ENCODE data around the gene TMEM8B.

- TF ChIP-seq, protein P1, sequence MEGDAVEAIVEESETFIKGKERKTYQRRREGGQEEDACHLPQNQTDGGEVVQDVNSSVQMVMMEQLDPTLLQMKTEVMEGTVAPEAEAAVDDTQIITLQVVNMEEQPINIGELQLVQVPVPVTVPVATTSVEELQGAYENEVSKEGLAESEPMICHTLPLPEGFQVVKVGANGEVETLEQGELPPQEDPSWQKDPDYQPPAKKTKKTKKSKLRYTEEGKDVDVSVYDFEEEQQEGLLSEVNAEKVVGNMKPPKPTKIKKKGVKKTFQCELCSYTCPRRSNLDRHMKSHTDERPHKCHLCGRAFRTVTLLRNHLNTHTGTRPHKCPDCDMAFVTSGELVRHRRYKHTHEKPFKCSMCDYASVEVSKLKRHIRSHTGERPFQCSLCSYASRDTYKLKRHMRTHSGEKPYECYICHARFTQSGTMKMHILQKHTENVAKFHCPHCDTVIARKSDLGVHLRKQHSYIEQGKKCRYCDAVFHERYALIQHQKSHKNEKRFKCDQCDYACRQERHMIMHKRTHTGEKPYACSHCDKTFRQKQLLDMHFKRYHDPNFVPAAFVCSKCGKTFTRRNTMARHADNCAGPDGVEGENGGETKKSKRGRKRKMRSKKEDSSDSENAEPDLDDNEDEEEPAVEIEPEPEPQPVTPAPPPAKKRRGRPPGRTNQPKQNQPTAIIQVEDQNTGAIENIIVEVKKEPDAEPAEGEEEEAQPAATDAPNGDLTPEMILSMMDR (IDR thresholded peaks at IDR 0.05) = no peak
- no peak for TF ChIP-seq POLR2A (IDR thresholded peaks at IDR 0.05)
Observed at GRCh38 chr9:35912791-35913400, 83.9 kb downstream of the TMEM8B start.

Measured in sigmoid colon (tissue), 3 donors.